Cardiac fibroblast (primary cell): Measurements from ENCODE around the gene FBXW8.

Source experiments
- DNase-seq, 2 donors: peaks; one replicate each; pipeline versions ENCODE4 v3.0.0 to v3.0.0-alpha.2; 2010; ENCODE audit warnings: low read depth in 2 of 2
- H3K4me3 ChIP-seq, 2 donors: replicated peaks in 1 of 2; 1 replicate in 1 of 2; 2 replicates in 1 of 2; pipeline ENCODE4 v1.5.1; 2011; ENCODE audit warnings: low read depth in 2 of 2, low read length in 2 of 2, mild to moderate bottlenecking in 2 of 2, moderate library complexity in 1 of 2
- TF ChIP-seq, protein P1 (sequence below): IDR thresholded peaks from one replicate; pipeline ENCODE4 v1.5.1; 2011; ENCODE audit warnings: low read depth, mild to moderate bottlenecking, low read length, inconsistent platforms

Gene FBXW8

DNA sequence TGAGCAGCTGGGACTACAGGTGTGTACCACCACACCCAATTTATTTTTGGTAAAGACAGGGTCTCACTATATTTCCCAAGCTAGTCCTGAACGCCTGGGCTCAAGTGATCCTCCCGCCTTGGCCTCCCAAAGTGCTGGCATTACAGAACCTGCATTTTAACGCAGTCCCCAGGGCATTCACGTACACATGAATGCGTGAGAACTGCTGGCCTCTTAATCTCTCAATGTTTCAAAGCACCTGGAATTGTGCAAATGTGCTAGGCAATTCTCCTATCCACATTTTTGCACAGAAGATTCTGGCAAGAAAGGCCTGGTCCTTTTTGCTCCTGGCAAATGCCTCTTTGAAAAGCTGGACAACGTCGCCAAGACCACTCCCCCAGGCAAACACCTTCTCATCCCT, 153.3 kb downstream of the FBXW8 start:
- TF ChIP-seq, protein P1, sequence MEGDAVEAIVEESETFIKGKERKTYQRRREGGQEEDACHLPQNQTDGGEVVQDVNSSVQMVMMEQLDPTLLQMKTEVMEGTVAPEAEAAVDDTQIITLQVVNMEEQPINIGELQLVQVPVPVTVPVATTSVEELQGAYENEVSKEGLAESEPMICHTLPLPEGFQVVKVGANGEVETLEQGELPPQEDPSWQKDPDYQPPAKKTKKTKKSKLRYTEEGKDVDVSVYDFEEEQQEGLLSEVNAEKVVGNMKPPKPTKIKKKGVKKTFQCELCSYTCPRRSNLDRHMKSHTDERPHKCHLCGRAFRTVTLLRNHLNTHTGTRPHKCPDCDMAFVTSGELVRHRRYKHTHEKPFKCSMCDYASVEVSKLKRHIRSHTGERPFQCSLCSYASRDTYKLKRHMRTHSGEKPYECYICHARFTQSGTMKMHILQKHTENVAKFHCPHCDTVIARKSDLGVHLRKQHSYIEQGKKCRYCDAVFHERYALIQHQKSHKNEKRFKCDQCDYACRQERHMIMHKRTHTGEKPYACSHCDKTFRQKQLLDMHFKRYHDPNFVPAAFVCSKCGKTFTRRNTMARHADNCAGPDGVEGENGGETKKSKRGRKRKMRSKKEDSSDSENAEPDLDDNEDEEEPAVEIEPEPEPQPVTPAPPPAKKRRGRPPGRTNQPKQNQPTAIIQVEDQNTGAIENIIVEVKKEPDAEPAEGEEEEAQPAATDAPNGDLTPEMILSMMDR = no peak
- no peak overlapping the region for H3K4me3 ChIP-seq
- no peak for DNase-seq

- no peak for DNase-seq
- H3K4me3 ChIP-seq = no peak overlapping the region
- TF ChIP-seq, protein P1 = no peak
These were observed 153.8 kb downstream of the FBXW8 start for GRCh38 chr12:117064596-117064995.

GRCh38 chr12:117067016-117067415, 156.3 kb downstream of the FBXW8 start:
- DNase-seq = no peak
- TF ChIP-seq, protein P1 = no peak
- H3K4me3 ChIP-seq = no peak overlapping the region

GRCh38 chr12:117067638-117068037, 156.9 kb downstream of the FBXW8 start:
- H3K4me3 ChIP-seq = no peak overlapping the region
- TF ChIP-seq, protein P1 = no peak
- DNase-seq = no peak

DNA sequence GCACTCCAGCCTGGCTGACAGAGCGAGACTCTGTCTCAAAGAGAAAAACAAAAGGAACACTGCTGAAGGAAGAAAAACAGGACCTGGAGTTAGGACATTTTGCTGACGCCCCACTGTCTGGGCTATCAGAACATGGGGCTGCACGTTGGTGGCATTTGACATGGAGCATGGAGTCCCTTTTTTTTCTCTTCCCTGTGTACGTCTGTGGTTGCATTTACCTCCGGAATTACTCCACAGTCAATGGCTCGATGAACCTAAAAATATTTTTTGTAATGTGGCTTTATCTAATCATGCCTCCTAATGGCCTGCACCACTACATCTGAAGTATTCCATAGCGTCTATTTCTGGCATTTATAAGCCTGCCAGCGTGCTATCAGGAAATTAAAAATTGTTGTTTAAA, 157.7 kb downstream of the FBXW8 start:
- no peak overlapping the region for H3K4me3 ChIP-seq
- DNase-seq = no peak
- TF ChIP-seq, protein P1 = no peak

- no peak for DNase-seq
- H3K4me3 ChIP-seq = no peak overlapping the region
- TF ChIP-seq, protein P1 = no peak
These were observed 158.5 kb downstream of the FBXW8 start for GRCh38 chr12:117069101-117069797.
